ENCODE results near the gene SPATS2.

SPATS2 gene

DNA sequence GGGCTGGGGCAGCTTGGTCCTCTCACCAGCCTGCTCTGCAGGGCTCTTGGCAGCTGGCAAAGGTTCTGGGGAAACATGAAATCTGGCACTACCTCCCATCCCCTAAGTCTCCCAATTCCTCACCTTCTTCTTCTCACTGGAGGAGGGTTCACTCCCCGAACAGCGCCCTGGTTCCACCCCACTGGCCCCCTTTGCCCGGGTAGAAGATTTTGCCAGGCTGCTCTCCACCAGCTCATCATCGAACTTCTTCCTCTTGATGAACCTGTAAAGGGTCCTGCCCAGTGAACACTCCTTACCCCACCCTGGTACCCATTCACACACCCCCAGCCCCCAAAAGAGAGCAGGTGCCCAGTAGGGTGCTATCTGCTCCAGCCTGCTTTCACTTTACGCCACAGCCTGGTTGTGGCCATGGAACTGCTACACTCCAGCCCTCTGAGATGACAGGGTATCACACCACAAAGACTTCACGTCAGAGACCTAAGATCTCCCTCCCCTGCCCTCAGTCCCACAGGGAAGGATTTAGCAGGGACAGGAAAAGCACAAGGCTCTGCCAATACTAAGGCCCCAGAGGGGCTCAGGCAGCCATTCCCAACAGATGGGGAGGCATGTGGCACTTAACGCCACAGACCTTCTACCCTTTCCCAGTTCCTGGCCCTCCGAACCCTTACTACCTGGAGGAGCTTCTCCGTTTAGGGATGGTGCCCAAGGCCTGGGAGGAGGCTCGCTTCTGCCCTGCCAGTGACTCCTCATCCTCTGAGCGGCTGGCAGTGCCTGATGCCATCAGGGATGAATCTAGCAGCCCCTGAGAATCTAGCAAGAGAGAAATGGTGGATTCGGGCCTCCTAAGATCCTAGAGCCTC lies 198.4 kb downstream of the SPATS2 start:
- TF ChIP-seq FOXP2 (optimal IDR thresholded peaks at IDR 0.05; ENCODE audit: borderline replicate concordance, extremely low read depth, extremely low read length, insufficient read depth): no peak
- TF ChIP-seq TAF1 (IDR thresholded peaks at IDR 0.05; ENCODE audit: borderline replicate concordance, insufficient read depth, low read length): no peak
- TF ChIP-seq, protein P1, sequence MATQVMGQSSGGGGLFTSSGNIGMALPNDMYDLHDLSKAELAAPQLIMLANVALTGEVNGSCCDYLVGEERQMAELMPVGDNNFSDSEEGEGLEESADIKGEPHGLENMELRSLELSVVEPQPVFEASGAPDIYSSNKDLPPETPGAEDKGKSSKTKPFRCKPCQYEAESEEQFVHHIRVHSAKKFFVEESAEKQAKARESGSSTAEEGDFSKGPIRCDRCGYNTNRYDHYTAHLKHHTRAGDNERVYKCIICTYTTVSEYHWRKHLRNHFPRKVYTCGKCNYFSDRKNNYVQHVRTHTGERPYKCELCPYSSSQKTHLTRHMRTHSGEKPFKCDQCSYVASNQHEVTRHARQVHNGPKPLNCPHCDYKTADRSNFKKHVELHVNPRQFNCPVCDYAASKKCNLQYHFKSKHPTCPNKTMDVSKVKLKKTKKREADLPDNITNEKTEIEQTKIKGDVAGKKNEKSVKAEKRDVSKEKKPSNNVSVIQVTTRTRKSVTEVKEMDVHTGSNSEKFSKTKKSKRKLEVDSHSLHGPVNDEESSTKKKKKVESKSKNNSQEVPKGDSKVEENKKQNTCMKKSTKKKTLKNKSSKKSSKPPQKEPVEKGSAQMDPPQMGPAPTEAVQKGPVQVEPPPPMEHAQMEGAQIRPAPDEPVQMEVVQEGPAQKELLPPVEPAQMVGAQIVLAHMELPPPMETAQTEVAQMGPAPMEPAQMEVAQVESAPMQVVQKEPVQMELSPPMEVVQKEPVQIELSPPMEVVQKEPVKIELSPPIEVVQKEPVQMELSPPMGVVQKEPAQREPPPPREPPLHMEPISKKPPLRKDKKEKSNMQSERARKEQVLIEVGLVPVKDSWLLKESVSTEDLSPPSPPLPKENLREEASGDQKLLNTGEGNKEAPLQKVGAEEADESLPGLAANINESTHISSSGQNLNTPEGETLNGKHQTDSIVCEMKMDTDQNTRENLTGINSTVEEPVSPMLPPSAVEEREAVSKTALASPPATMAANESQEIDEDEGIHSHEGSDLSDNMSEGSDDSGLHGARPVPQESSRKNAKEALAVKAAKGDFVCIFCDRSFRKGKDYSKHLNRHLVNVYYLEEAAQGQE (IDR thresholded peaks at IDR 0.05; ENCODE audit: insufficient read depth in 1 of 2, low read depth in 2 of 2, low read length in 2 of 2): no peak
- no peak for TF ChIP-seq POLR2AphosphoS5 (IDR thresholded peaks at IDR 0.05; ENCODE audit: low read depth, low read length)
- no peak for TF ChIP-seq SIN3A (IDR thresholded peaks at IDR 0.05; ENCODE audit: borderline replicate concordance, insufficient read depth, low read length)

DNA sequence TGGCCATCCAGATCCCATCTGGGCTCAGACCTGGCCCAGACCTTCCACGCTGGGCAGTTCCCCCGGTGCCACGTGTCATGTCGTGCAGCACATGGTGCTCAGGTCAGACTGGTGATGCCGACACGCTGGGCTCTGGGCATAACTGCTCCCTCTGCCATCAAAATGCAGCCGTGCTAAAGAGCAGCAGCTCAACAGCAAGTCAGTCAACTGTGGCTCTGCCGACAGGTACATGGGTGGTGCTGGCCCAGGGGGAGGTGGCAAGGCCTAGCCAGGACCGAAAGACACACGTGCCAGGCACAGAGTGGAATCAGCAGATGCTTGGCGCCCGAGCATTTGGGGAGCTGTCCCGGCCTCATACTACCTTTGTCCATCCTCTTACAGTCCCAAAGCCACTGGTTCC lies 199.1 kb downstream of the SPATS2 start:
- TF ChIP-seq POLR2AphosphoS5 (IDR thresholded peaks at IDR 0.05; ENCODE audit: low read depth, low read length) (no peak), FOXP2 (optimal IDR thresholded peaks at IDR 0.05; ENCODE audit: borderline replicate concordance, extremely low read depth, extremely low read length, insufficient read depth) (no peak), SIN3A (IDR thresholded peaks at IDR 0.05; ENCODE audit: borderline replicate concordance, insufficient read depth, low read length) (no peak), TAF1 (IDR thresholded peaks at IDR 0.05; ENCODE audit: borderline replicate concordance, insufficient read depth, low read length) (no peak)
- TF ChIP-seq, protein P1 (IDR thresholded peaks at IDR 0.05; ENCODE audit: insufficient read depth in 1 of 2, low read depth in 2 of 2, low read length in 2 of 2): no peak

DNA sequence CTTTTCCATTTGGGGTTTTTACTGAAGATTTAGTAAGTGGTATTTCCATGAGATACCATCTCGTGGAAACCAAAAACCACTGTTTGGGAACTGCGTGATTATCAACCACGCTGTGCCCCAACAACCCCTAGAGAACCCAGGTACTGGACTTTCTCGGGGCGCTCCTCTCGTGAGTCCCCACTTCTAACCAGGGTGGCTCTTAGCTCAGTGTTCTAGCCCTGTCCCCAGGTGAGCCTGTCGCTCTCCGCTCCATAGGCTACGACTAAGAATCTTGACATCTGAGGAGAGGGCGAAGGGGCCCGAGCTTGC lies 200.0 kb downstream of the SPATS2 start:
- TF ChIP-seq FOXP2 (optimal IDR thresholded peaks at IDR 0.05; ENCODE audit: borderline replicate concordance, extremely low read depth, extremely low read length, insufficient read depth) (no peak), POLR2AphosphoS5 (IDR thresholded peaks at IDR 0.05; ENCODE audit: low read depth, low read length) (no peak), TAF1 (IDR thresholded peaks at IDR 0.05; ENCODE audit: borderline replicate concordance, insufficient read depth, low read length) (no peak), SIN3A (IDR thresholded peaks at IDR 0.05; ENCODE audit: borderline replicate concordance, insufficient read depth, low read length) (no peak)
- TF ChIP-seq, protein P1 (IDR thresholded peaks at IDR 0.05; ENCODE audit: insufficient read depth in 1 of 2, low read depth in 2 of 2, low read length in 2 of 2): no peak

DNA sequence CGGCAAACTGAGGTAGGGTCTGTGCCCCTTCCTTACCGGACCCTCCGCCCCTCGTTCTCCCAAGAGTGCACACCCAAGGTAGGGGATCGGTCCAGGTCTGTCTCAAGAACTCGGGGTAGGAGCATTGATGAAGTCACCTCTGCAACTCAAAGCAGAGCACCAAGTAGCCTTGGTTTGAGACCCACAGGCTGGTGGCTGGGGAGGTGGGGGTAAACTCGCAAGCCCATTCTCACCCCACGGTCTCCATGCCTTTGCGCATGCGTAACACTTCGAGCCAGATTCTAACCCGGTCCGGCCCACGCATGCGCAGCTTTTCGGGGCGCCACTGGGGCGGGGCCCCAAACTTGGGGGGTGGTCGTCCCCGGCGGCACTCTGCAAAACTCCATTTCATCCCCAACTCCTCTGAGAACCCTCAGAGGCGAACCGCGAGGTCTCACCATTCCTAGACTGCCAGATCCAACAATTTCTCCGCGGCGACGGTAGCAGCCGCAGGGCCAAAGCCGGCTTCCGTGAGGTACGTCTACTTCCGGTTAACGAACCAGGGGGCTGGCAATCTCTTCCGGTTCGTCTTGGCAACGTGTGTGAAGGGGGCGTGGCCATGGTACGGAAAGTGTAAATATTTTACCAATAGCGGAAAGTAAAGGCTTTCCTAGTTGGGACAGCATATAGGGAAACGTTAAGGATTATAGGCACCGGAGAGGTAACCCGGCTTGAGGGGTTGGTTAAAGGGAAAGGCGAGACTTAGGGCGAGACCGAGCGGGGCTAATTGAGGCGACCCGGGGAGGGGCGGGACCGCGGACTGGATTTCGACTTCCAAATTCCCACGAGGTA lies 200.6 kb downstream of the SPATS2 start, which contains the start of gene MCRS1:
Gene MCRS1, minus strand, starts transcription at position 532 of the 831 bp plus-strand sequence. CDS start 1,411 bp downstream, outside the sequence.
- TF ChIP-seq SIN3A (IDR thresholded peaks at IDR 0.05; ENCODE audit: borderline replicate concordance, insufficient read depth, low read length) (no peak; the same call in 1 of the 2 replicates), TAF1 (IDR thresholded peaks at IDR 0.05; ENCODE audit: borderline replicate concordance, insufficient read depth, low read length) (peak; percentile 94), POLR2AphosphoS5 (IDR thresholded peaks at IDR 0.05; ENCODE audit: low read depth, low read length) (peak; percentile 97), FOXP2 (optimal IDR thresholded peaks at IDR 0.05; ENCODE audit: borderline replicate concordance, extremely low read depth, extremely low read length, insufficient read depth) (peak; percentile 45)
- TF ChIP-seq, protein P1 (IDR thresholded peaks at IDR 0.05; ENCODE audit: insufficient read depth in 1 of 2, low read depth in 2 of 2, low read length in 2 of 2): 0 out of 4 replicates have a peak, but pooled peaks of 1 of the 2 experiments have one; percentile 10

Measured in PFSK-1 (cell line).